ENCODE measurements around the gene GGN.
"Not testable (repeated sequence)": the region's sequence is repeated elsewhere in the genome, so short reads cannot be mapped to it uniquely, and the experiment has no call there.

GGN gene

GRCh38 chr19:38424272-38424671 is 36.4 kb upstream of the GGN start:
- Histone ChIP-seq H3K9ac (ENCODE audit: low read depth, low read length) (no peak overlapping the region), H3K4me1 (ENCODE audit: control insufficient read depth, insufficient read depth, low read length) (peaks cover 12% of the 10 kb centered on the region; the same call in 1 of the 2 replicates), H3K4me3 (ENCODE audit: low read depth, low read length) (no peak overlapping the region), H3K9me3 (ENCODE audit: control insufficient read depth, insufficient read depth, low read length) (no peaks in the 10 kb centered on the region), H3K36me3 (ENCODE audit: control insufficient read depth, insufficient read depth, low read length) (no peaks in the 10 kb centered on the region), H3K27ac (ENCODE audit: low read depth, low read length) (no peak overlapping the region), H3K27me3 (ENCODE audit: control insufficient read depth, insufficient read depth, low read length) (no peaks in the 10 kb centered on the region)

- peaks cover 6% of the 10 kb centered on the region; the same call in 1 of the 2 replicates for H3K27me3 ChIP-seq (ENCODE audit: control insufficient read depth, insufficient read depth, low read length)
These were observed 34.6 kb upstream of the GGN start for GRCh38 chr19:38422438-38422837.

GRCh38 chr19:38421856-38422255 is 34.0 kb upstream of the GGN start:
- no peaks in the 10 kb centered on the region for H3K36me3 ChIP-seq (ENCODE audit: control insufficient read depth, insufficient read depth, low read length)
- H3K27me3 ChIP-seq (ENCODE audit: control insufficient read depth, insufficient read depth, low read length), result peaks cover 6% of the 10 kb centered on the region; the same call in 1 of the 2 replicates
- no peak overlapping the region for H3K4me3 ChIP-seq (ENCODE audit: low read depth, low read length)
- H3K4me1 ChIP-seq (ENCODE audit: control insufficient read depth, insufficient read depth, low read length), result peaks cover 19% of the 10 kb centered on the region; the same call in 1 of the 2 replicates
- no peaks in the 10 kb centered on the region for H3K9me3 ChIP-seq (ENCODE audit: control insufficient read depth, insufficient read depth, low read length)
- H3K9ac ChIP-seq (ENCODE audit: low read depth, low read length), result no peak overlapping the region
- H3K27ac ChIP-seq (ENCODE audit: low read depth, low read length), result no peak overlapping the region

More at GRCh38 chr19:38422438-38422837, 34.6 kb upstream of the GGN start:
- H3K27ac ChIP-seq (ENCODE audit: low read depth, low read length), result no peak overlapping the region
- no peak overlapping the region for H3K4me3 ChIP-seq (ENCODE audit: low read depth, low read length)
- no peaks in the 10 kb centered on the region for H3K36me3 ChIP-seq (ENCODE audit: control insufficient read depth, insufficient read depth, low read length)
- peaks cover 14% of the 10 kb centered on the region; the same call in 1 of the 2 replicates for H3K4me1 ChIP-seq (ENCODE audit: control insufficient read depth, insufficient read depth, low read length)
- no peak overlapping the region for H3K9ac ChIP-seq (ENCODE audit: low read depth, low read length)
- H3K9me3 ChIP-seq (ENCODE audit: control insufficient read depth, insufficient read depth, low read length), result no peaks in the 10 kb centered on the region

- Histone ChIP-seq H3K27ac (ENCODE audit: low read depth, low read length) (no peak overlapping the region), H3K4me1 (ENCODE audit: control insufficient read depth, insufficient read depth, low read length) (peaks cover 13% of the 10 kb centered on the region; the same call in 1 of the 2 replicates)
These were observed 33.1 kb upstream of the GGN start for GRCh38 chr19:38420935-38421334.

DNA sequence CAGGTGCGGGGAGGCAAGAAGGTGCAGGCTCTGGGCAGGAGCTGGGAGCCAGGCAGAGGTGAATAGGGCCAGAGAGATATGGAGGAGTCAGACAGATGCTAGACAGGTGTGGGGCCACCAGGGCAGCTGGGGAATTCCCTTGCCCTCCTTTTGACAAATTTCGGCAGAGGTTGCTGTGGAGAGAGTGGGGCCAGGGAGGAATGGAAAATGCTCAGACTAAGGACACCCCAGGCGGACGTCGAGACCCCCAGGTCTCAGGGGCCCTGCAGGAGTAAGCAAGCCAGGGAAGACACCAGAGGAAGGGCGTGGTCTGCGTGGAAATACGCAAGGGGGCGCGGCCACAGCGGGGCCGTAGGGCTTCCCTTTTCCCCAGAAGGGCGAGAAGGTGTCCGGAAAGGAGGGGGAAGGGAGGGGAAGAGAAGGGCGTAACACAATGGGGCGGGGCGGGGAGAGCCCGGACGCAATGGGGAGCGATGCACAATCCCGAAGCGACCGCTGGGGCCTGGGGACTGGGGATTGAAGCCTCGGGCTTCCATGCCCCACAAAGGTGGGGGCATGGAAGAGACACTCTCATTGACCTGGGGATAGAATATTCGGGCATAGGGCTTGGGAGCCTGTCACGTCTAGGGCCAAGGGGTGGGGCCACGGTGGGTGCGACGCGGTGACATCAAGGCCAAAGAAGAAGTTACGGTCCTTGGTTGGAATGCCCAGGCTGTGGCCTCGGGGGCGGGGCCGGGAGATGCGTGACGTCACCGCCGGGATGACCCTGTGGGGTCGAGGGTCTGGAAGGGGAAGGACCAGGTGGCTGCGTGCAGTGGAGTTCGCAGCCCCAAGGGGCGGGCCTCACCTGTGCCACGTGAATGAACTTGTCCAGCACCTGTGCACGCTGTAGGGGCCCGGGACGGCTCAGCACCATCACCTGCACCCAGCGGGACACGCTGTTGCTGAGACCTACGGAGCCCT is 30.0 kb upstream of the GGN start:
- Histone ChIP-seq H3K4me3 (ENCODE audit: low read depth, low read length) (peak overlapping the region; percentile 64), H3K9me3 (ENCODE audit: control insufficient read depth, insufficient read depth, low read length) (no peaks in the 10 kb centered on the region), H3K9ac (ENCODE audit: low read depth, low read length) (peak overlapping the region; percentile 22; the same call in 1 of the 2 replicates), H3K27ac (ENCODE audit: low read depth, low read length) (peak overlapping the region; percentile 68), H3K27me3 (ENCODE audit: control insufficient read depth, insufficient read depth, low read length) (peaks cover 6% of the 10 kb centered on the region; the same call in 1 of the 2 replicates), H3K4me1 (ENCODE audit: control insufficient read depth, insufficient read depth, low read length) (peaks cover 7% of the 10 kb centered on the region; the same call in 1 of the 2 replicates), H3K36me3 (ENCODE audit: control insufficient read depth, insufficient read depth, low read length) (no peaks in the 10 kb centered on the region)

More at GRCh38 chr19:38420935-38421334, 33.1 kb upstream of the GGN start:
- Histone ChIP-seq H3K4me3 (ENCODE audit: low read depth, low read length) (no peak overlapping the region), H3K36me3 (ENCODE audit: control insufficient read depth, insufficient read depth, low read length) (no peaks in the 10 kb centered on the region), H3K9me3 (ENCODE audit: control insufficient read depth, insufficient read depth, low read length) (no peaks in the 10 kb centered on the region), H3K9ac (ENCODE audit: low read depth, low read length) (no peak overlapping the region), H3K27me3 (ENCODE audit: control insufficient read depth, insufficient read depth, low read length) (peaks cover 6% of the 10 kb centered on the region; the same call in 1 of the 2 replicates)

- H3K4me1 ChIP-seq (ENCODE audit: control insufficient read depth, insufficient read depth, low read length), result peaks cover 7% of the 10 kb centered on the region; the same call in 1 of the 2 replicates
- H3K4me3 ChIP-seq (ENCODE audit: low read depth, low read length), result peak overlapping the region; percentile 64; the same call in 1 of the 2 replicates
- peaks cover 6% of the 10 kb centered on the region; the same call in 1 of the 2 replicates for H3K27me3 ChIP-seq (ENCODE audit: control insufficient read depth, insufficient read depth, low read length)
- H3K27ac ChIP-seq (ENCODE audit: low read depth, low read length), result no peak overlapping the region
- H3K9ac ChIP-seq (ENCODE audit: low read depth, low read length), result no peak overlapping the region
- no peaks in the 10 kb centered on the region for H3K36me3 ChIP-seq (ENCODE audit: control insufficient read depth, insufficient read depth, low read length)
- no peaks in the 10 kb centered on the region for H3K9me3 ChIP-seq (ENCODE audit: control insufficient read depth, insufficient read depth, low read length)
These were observed 29.3 kb upstream of the GGN start for GRCh38 chr19:38417146-38417543.

- Histone ChIP-seq H3K4me1 (ENCODE audit: control insufficient read depth, insufficient read depth, low read length) (peaks cover 7% of the 10 kb centered on the region; the same call in 1 of the 2 replicates), H3K9ac (ENCODE audit: low read depth, low read length) (no peak overlapping the region), H3K36me3 (ENCODE audit: control insufficient read depth, insufficient read depth, low read length) (no peaks in the 10 kb centered on the region), H3K4me3 (ENCODE audit: low read depth, low read length) (no peak overlapping the region), H3K27me3 (ENCODE audit: control insufficient read depth, insufficient read depth, low read length) (no peaks in the 10 kb centered on the region), H3K27ac (ENCODE audit: low read depth, low read length) (no peak overlapping the region), H3K9me3 (ENCODE audit: control insufficient read depth, insufficient read depth, low read length) (no peaks in the 10 kb centered on the region)
These were observed 25.6 kb upstream of the GGN start for GRCh38 chr19:38413416-38413815.

DNA sequence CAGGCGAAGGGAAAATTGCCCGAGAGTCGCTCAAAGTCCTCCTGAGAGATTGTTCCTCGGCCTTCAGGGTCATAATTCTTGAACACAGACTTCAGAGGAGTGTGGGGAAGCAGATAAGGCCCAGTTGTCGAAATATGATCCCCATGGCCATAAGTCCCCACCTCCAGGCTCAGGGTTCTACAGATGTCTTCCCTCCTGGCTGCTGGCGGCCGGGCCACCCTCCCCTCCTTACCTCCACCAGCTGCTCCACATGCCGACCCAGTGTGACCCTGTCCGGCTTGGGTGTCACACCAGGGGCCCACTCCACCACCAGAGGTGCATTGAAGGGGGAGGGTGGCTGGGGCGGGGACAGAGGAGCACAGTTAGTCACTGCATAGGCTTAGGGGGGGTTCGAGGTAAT is 25.1 kb upstream of the GGN start:
- Histone ChIP-seq H3K9me3 (ENCODE audit: control insufficient read depth, insufficient read depth, low read length) (no peaks in the 10 kb centered on the region), H3K4me3 (ENCODE audit: low read depth, low read length) (no peak overlapping the region), H3K4me1 (ENCODE audit: control insufficient read depth, insufficient read depth, low read length) (peaks cover 7% of the 10 kb centered on the region; the same call in 1 of the 2 replicates), H3K36me3 (ENCODE audit: control insufficient read depth, insufficient read depth, low read length) (no peaks in the 10 kb centered on the region), H3K27ac (ENCODE audit: low read depth, low read length) (no peak overlapping the region), H3K9ac (ENCODE audit: low read depth, low read length) (no peak overlapping the region), H3K27me3 (ENCODE audit: control insufficient read depth, insufficient read depth, low read length) (no peaks in the 10 kb centered on the region)

DNA sequence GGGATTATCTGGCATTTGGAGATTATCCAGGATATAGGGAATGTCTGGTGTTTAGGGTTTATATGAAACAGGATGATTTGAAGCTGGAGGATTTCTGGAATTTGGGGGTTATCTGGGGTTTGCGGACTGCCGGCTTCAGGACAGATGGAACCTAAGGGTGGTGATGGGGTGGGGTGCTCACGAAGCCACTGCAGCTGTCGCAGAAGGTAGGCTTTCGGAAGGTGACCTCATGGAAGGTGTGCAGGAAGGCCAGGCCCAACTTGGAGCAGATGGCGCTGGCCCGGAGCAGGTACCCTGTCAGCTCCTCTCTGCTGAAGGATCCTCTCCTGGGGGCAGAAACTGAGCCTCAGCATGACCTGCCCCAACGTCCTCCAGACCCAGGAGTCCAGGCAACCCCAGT is 24.7 kb upstream of the GGN start:
- no peak overlapping the region for H3K4me3 ChIP-seq (ENCODE audit: low read depth, low read length)
- no peaks in the 10 kb centered on the region for H3K9me3 ChIP-seq (ENCODE audit: control insufficient read depth, insufficient read depth, low read length)
- no peaks in the 10 kb centered on the region for H3K36me3 ChIP-seq (ENCODE audit: control insufficient read depth, insufficient read depth, low read length)
- H3K27ac ChIP-seq (ENCODE audit: low read depth, low read length), result no peak overlapping the region
- H3K9ac ChIP-seq (ENCODE audit: low read depth, low read length), result no peak overlapping the region
- peaks cover 5% of the 10 kb centered on the region; the same call in 1 of the 2 replicates for H3K4me1 ChIP-seq (ENCODE audit: control insufficient read depth, insufficient read depth, low read length)
- no peaks in the 10 kb centered on the region for H3K27me3 ChIP-seq (ENCODE audit: control insufficient read depth, insufficient read depth, low read length)

DNA sequence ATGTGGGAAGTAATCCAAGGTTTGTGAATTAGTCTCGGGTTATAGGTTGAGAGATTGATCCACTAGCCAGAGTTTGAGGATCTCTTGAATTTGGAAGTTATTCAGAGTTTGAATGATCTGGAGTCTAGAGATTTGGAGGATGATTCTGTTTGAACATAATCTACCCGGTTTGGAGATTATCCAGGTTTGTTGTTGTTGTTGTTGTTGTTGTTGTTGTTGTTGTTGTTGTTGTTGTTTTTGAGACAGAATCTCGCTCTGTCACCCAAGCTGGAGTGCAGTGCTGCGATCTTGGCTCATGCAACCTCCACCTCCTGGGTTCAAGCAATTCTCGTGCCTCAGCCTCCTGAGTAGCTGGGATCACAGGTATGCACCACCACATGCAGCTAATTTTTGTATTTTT is 24.1 kb upstream of the GGN start:
- H3K27ac ChIP-seq (ENCODE audit: low read depth, low read length); H3K36me3 ChIP-seq (ENCODE audit: control insufficient read depth, insufficient read depth, low read length); H3K9ac ChIP-seq (ENCODE audit: low read depth, low read length); H3K27me3 ChIP-seq (ENCODE audit: control insufficient read depth, insufficient read depth, low read length); H3K4me1 ChIP-seq (ENCODE audit: control insufficient read depth, insufficient read depth, low read length); H3K9me3 ChIP-seq (ENCODE audit: control insufficient read depth, insufficient read depth, low read length); H3K4me3 ChIP-seq (ENCODE audit: low read depth, low read length): not testable (repeated sequence)
